ENCODE results near the gene GTF2H3.

GTF2H3 gene

DNA sequence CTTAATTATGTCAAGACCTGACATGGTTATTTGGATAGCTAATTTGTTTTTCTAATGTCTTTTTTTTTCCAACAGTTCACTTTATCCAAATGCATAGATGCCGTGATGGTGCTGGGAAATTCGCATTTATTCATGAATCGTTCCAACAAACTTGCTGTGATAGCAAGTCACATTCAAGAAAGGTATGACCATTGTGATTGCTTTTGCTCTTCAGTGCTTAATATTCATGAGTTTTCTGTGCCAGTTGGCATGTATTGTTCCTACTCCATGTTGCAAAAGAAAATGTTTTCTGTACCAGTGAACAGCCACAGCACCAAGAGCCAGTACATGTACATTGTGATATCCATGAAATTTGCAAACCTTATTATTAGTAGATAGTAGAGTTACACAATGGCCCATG is 11.8 kb downstream of the GTF2H3 start:
- in situ Hi-C loops (cut with HindIII; ENCODE audit: low sequenced_read_pairs), result no loop called here

GRCh38 chr12:123645878-123646277 is 12.2 kb downstream of the GTF2H3 start:
- in situ Hi-C loops (cut with HindIII; ENCODE audit: low sequenced_read_pairs), result no loop called here

DNA sequence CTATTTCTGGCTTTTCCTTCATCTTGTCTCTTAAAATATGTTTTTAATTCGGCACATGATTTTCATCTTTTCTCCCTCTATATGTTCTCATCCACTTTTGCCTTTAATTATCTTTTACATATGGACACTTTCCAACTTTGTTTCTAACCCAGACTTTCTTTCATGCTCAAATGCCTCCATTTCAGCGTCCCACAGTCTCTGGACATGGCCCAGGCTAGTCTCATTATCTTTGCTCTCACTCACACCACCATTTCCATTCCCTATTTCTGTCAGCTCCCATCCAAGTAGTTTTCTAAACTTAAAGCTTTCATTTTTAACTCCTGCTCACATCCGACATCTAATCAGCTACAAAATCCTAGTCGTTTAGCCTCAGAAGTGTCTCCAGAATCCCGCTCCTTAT is 14.8 kb downstream of the GTF2H3 start:
- in situ Hi-C loops (cut with HindIII; ENCODE audit: low sequenced_read_pairs), result no loop called here

- in situ Hi-C loops (cut with HindIII; ENCODE audit: low sequenced_read_pairs), result no loop called here
Observed at GRCh38 chr12:123654129-123654701, 20.6 kb downstream of the GTF2H3 start.

DNA sequence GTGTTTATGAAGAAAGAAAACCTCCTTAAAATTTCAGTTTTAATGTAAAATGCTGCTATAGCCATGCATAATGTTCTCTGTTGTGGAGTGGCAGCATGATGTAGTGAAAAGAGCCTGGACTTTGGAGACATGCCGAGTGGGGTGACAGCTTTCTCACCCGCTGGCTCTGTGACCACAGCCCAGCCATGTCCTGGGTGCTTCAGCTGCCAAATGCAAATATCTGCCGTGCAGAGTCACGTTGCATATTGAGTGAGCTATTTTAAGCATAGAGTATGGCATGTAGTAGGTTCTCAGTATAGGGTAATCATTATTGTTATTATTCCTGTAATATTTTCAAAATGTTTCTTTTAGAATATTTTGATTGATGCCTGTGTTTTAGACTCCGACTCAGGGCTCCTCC is 21.8 kb downstream of the GTF2H3 start:
- in situ Hi-C loops (cut with HindIII; ENCODE audit: low sequenced_read_pairs), result no loop called here

DNA sequence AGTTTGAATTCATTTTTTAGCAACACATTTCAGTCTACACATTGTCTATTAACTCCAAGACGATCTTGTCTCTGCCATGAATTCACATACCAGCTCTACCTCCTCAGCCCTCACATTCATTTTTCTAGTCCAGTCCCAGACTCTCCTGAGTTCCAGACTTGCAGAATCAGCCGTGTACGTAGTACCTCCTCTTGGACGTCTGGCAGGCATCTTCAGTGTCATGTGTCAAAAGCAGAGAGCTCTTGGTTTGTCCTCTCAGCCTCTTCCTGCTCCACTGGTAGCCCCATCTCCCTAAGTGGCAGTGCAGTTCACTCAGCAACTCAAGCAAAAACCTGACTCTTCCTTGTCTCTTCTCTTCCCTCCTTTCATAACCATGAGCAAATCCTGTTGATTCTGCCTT is 22.8 kb downstream of the GTF2H3 start:
- in situ Hi-C loops (cut with HindIII; ENCODE audit: low sequenced_read_pairs), result no loop called here

DNA sequence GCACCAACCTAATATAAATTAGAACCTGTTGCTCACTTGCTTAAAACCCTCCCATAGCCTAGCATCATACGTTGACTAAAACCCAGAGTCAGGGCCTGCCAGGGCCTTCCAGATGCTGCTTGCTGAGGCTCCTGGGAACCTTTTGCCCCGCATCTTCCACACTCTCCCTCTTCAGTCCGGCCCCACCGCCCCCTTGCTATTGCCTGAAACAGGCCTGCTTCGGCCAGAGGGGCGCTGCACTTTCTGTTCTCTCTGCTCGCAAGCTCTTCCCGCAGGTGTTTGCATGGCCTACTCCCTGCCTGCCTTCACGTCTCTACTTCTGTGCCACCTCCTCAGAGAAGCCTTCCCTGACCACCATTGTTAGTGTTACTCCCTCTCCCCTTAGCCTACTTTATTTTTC is 23.6 kb downstream of the GTF2H3 start:
- in situ Hi-C loops (cut with HindIII; ENCODE audit: low sequenced_read_pairs), result no loop called here

DNA sequence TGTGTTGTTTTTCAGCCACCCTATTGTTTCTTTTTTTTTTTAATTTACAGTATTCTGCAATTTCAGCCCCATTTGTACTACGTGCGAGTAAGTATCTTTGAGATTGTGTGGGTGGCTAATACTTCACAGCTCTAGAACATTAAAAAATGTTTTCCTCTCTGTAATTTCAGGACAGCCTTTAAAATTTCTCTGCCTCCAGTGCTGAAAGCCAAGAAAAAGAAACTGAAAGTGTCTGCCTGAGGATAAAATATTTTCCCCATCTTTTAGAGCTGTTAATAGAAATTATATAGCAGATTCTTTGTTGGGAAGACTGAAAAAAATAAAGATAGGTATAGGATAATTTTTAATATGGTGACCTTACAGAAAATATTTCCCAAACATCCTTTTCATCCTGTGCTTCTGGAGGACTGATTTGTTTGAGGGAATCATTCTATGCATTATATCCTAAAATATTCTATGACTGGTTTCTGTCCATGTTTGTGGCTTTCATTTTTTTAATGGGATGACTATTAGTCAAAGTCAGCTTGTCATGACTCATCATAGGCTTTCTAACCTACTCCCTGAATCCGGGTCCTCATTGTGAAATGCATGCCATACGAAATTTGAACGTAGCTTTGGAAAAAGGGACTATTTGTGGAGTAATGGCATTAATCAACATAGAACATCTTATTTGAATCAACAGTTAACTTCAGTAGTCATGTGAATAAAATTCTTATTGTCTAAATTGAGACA is 26.5 kb downstream of the GTF2H3 start:
- in situ Hi-C loops (cut with HindIII; ENCODE audit: low sequenced_read_pairs), result no loop called here

- in situ Hi-C loops (cut with HindIII; ENCODE audit: low sequenced_read_pairs), result no loop called here
Observed at GRCh38 chr12:123667771-123668170, 34.1 kb downstream of the GTF2H3 start.

- in situ Hi-C loops (cut with HindIII; ENCODE audit: low sequenced_read_pairs), result no loop called here
Observed at GRCh38 chr12:123670882-123671728, 37.5 kb downstream of the GTF2H3 start, which contains the start of gene TCTN2. TSS of gene TCTN2 (plus strand) at chr12:123671113. CDS start at chr12:123671241, 128 bp downstream.

- in situ Hi-C loops (cut with HindIII; ENCODE audit: low sequenced_read_pairs), result no loop called here
Observed at GRCh38 chr12:123671876-123672275, 38.2 kb downstream of the GTF2H3 start.

DNA sequence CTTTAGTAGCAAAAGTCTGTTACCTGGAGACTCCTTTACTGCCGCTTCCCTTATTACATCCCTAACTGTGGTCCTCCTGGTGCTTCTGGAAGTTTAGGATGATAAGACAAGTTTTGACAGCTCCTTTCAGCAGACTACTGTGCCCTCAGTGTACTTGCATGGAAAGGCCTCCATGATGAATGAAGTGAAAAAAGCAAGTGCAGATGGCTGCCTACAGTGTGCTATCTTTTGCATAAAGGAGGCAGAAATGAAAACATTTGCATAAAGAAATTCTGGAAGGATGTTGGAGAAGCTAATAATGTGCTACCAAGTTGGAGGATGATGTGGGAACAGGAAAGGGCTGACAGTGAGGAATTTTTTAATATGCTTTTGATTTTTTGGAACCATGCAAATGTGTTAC is 41.8 kb downstream of the GTF2H3 start:
- in situ Hi-C loops (cut with HindIII; ENCODE audit: low sequenced_read_pairs), result no loop called here

- in situ Hi-C loops (cut with HindIII; ENCODE audit: low sequenced_read_pairs), result no loop called here
Observed at GRCh38 chr12:123676616-123677320, 43.1 kb downstream of the GTF2H3 start.

- in situ Hi-C loops (cut with HindIII; ENCODE audit: low sequenced_read_pairs), result no loop called here
Observed at GRCh38 chr12:123678981-123679380, 45.4 kb downstream of the GTF2H3 start.

GRCh38 chr12:123681605-123682004 is 48.0 kb downstream of the GTF2H3 start:
- in situ Hi-C loops (cut with HindIII; ENCODE audit: low sequenced_read_pairs), result no loop called here

DNA sequence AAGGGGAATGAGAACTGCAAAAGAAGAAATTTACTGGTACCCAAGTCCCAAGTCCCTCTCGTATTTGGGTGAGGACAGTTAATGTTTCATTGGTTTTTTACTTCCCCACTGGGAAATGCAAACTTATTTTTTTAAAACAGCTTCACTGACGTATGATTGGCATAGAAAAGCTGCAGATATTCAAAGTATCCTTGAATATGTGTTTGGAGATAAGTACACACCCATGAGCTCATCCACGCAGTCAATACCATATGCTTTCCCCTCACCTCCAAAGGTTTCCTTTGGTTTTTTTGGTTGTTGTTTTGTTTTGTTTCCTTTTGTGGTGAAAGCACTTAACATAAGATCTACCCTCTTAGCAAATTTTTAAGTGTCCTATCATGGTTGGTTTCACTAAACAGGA is 50.3 kb downstream of the GTF2H3 start:
- in situ Hi-C loops (cut with HindIII; ENCODE audit: low sequenced_read_pairs), result no loop called here

DNA sequence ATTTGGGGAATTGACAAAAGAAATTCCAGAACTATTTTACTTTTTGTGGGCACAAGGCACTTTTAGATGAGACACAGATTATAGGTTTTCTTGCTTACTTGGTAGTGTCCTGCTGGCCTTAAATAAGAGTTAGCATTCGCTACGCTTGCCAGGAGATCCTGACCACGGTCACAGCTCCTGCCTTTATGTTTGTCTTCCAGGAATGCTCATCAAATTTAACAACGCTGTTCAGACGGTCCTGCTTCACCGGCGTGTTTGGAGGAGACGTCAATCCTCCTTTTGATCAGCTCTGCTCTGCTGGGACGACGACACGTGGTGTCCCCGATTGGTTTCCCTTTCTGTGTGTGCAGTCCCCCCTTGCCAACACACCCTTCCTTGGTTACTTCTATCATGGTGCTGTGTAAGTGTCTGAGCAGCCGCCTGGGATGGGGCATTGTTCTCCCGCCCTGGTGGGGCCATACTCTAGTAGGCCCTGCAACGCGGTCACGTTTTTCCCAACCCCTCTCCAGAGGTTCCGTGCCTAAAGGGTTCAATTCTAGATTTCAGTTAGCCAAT is 53.1 kb downstream of the GTF2H3 start:
- in situ Hi-C loops (cut with HindIII; ENCODE audit: low sequenced_read_pairs), result no loop called here

DNA sequence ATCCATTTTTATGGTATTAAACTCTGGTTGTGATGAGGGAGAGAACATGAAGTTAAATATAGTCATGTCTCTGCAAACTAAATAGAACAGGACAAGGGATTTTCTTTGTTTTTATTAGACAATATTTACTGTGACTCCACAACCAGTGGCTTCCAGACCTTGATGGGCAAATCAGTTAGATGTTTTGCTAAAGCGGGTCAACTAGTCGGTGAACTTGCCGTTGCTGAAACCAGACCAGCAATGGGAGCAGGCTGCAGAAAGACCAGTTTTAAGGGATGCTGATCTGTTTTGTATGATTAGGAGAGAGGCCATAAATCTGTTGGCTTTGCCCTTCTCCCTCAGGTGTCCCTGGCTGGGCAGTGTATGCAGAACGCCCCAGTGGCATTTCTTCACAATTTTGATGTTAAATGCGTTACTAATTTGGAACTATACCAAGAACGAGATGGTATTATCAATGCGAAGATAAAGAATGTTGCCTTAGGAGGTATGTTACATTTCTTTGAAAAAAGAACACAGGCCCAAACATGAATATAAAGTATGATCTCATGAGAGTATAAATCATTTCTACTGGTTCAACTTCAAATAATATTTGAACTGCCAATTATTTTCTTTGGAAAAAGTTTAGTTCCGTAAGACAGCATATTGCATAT is 56.7 kb downstream of the GTF2H3 start:
- in situ Hi-C loops (cut with HindIII; ENCODE audit: low sequenced_read_pairs), result no loop called here

DNA sequence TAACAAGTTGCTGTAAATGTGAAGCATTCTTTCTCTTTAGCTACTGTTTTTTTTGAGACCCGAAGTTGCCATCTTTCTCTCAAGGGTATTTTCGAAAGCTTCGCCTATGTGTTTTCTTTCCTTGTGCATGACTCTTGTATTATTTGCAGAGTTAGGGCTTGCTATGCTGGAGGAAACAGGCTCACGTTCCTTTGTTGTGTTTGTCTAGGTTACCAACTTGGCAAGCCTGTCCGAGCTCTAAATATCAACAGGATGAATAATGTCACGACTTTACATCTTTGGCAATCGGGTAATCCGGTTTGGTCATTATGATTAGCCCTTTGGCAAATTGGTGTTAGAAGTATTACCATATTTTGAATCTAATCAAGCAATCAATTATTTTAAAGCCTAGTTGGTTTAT is 62.6 kb downstream of the GTF2H3 start:
- in situ Hi-C loops (cut with HindIII; ENCODE audit: low sequenced_read_pairs), result no loop called here

DNA sequence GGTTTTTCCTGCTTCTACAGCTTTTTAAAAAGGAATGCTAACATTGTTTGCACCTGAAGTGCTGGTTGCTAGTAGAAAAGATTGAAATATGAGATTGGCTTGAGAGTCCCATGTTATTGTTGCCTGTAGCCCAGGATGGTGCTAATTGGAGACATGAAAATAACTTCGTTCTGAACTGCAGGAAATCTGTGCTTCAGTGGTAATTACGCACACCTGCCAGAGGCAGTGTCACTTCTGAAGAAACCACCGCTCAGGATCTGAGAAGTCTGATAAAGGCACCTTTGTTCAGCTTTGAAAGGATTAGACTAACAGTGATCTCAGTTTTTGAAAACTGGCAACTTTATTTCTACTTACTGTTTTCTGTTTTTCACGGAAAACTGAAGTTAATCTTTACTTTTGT is 63.0 kb downstream of the GTF2H3 start:
- in situ Hi-C loops (cut with HindIII; ENCODE audit: low sequenced_read_pairs), result no loop called here

Data from endothelial cell of hepatic sinusoid (primary cell).